Esophagus (tissue), 2 donors: Measurements from ENCODE around the gene MBNL1. TPM values are rescaled to one million over a fixed set of nuclear protein-coding genes. Genes with fewer than 3 reads are reported as not detected.
"Not testable (repeated sequence)": the region's sequence is repeated elsewhere in the genome, so short reads cannot be mapped to it uniquely, and the experiment has no call there.

ENCODE experiments used
- H3K27ac ChIP-seq, 2 donors: one replicate each; pipeline ENCODE4 v1.5.1; 2013; ENCODE audit warnings: low read depth in 2 of 2, mild to moderate bottlenecking in 2 of 2, inconsistent platforms in 1 of 2, low read length in 1 of 2, moderate library complexity in 1 of 2
- H3K27me3 ChIP-seq, 2 donors: one replicate each; pipeline ENCODE4 v1.6.1; 2013; ENCODE audit warnings: low read length in 2 of 2, control low read depth in 1 of 2, mild to moderate bottlenecking in 1 of 2; ENCODE audit not compliant: insufficient read depth in 2 of 2, control insufficient read depth in 1 of 2
- H3K36me3 ChIP-seq, 2 donors: one replicate each; pipeline ENCODE4 v1.6.1; 2013; ENCODE audit warnings: low read length in 1 of 2; ENCODE audit not compliant: control insufficient read depth in 2 of 2, insufficient read depth in 2 of 2
- H3K4me1 ChIP-seq, 2 donors: one replicate each; pipeline ENCODE4 v1.6.1; 2013; ENCODE audit warnings: low read length in 1 of 2; ENCODE audit not compliant: control insufficient read depth in 2 of 2, insufficient read depth in 2 of 2
- H3K4me3 ChIP-seq, 2 donors: one replicate each; pipeline ENCODE4 v1.5.1; 2013; ENCODE audit warnings: low read length in 2 of 2, mild to moderate bottlenecking in 2 of 2, low read depth in 1 of 2, moderate library complexity in 1 of 2
- H3K9me3 ChIP-seq, 2 donors: one replicate each; pipeline ENCODE4 v1.6.1; 2013; ENCODE audit warnings: mild to moderate bottlenecking in 2 of 2, low read depth in 1 of 2, low read length in 1 of 2, moderate library complexity in 1 of 2; ENCODE audit not compliant: control insufficient read depth in 2 of 2, insufficient read depth in 1 of 2
- WGBS, 2 donors: extraction: QIAGEN DNeasy Blood & Tissue Kit; methylation state at CpG; one replicate each; pipeline ENCODE4 v1.1.7; 2013; 5-methylcytosine and 5-hydroxymethylcytosine counted together
- polyA plus RNA-seq, 2 donors: library from polyadenylated mRNA; stranded (reverse); fragments of 200-250 nt; gene quantifications; one replicate each; pipeline ENCODE4 v1.2.3, GENCODE V29; 2013
- donor health status: healthy with polysubstance abuse.
- donor health status: Bipolar disorder and iron deficiency.

MBNL1 gene
- polyA plus RNA-seq, 2 donors: 23.6 to 28.6 TPM

GRCh38 chr3:152359385-152360248 lies 90.9 kb downstream of the MBNL1 start:
- H3K9me3 ChIP-seq: no peaks in the 10 kb centered on the region
- no peaks in the 10 kb centered on the region for H3K4me1 ChIP-seq
- no peaks in the 10 kb centered on the region for H3K36me3 ChIP-seq
- 36 to 43% methylated on average over 2 of the region's 2 CpGs for WGBS, 2 donors
- no peak overlapping the region for H3K4me3 ChIP-seq
- H3K27ac ChIP-seq: peak overlapping the region in 1 of 2 donors; percentile 3
- H3K27me3 ChIP-seq: no peaks in the 10 kb centered on the region

- Histone ChIP-seq H3K27ac (no peak overlapping the region), H3K27me3 (no peaks in the 10 kb centered on the region), H3K4me3 (no peak overlapping the region), H3K9me3 (no peaks in the 10 kb centered on the region), H3K4me1 (no peaks in the 10 kb centered on the region), H3K36me3 (no peaks in the 10 kb centered on the region)
- WGBS, 2 donors: 43 to 45% methylated on average over 2 of the region's 2 CpGs
Measured at GRCh38 chr3:152360302-152360701, 91.6 kb downstream of the MBNL1 start.

- Histone ChIP-seq H3K27me3 (no peaks in the 10 kb centered on the region), H3K9me3 (no peaks in the 10 kb centered on the region), H3K27ac (no peak overlapping the region), H3K4me1 (no peaks in the 10 kb centered on the region), H3K36me3 (no peaks in the 10 kb centered on the region), H3K4me3 (no peak overlapping the region)
- WGBS, 2 donors: 77 to 83% methylated on average over 1 of the region's 1 CpG
Measured at GRCh38 chr3:152360966-152361365, 92.2 kb downstream of the MBNL1 start.

GRCh38 chr3:152362086-152362485 lies 93.4 kb downstream of the MBNL1 start:
- Histone ChIP-seq H3K36me3 (no peaks in the 10 kb centered on the region), H3K27ac (no peak overlapping the region), H3K27me3 (no peaks in the 10 kb centered on the region), H3K4me3 (no peak overlapping the region), H3K4me1 (no peaks in the 10 kb centered on the region), H3K9me3 (no peaks in the 10 kb centered on the region)
- WGBS, 2 donors: 90 to 93% methylated on average over 5 of the region's 5 CpGs

GRCh38 chr3:152364237-152364636 lies 95.5 kb downstream of the MBNL1 start:
- no peaks in the 10 kb centered on the region for H3K4me1 ChIP-seq
- no peak overlapping the region for H3K4me3 ChIP-seq

GRCh38 chr3:152365126-152365525 lies 96.4 kb downstream of the MBNL1 start:
- no peak overlapping the region for H3K4me3 ChIP-seq
- H3K27ac ChIP-seq: no peak overlapping the region
- H3K36me3 ChIP-seq: no peaks in the 10 kb centered on the region
- H3K9me3 ChIP-seq: no peaks in the 10 kb centered on the region
- no peaks in the 10 kb centered on the region for H3K4me1 ChIP-seq
- no peaks in the 10 kb centered on the region for H3K27me3 ChIP-seq
- WGBS, 2 donors: 38 to 60% methylated on average over 2 of the region's 2 CpGs

More at GRCh38 chr3:152364237-152364636, 95.5 kb downstream of the MBNL1 start:
- no peaks in the 10 kb centered on the region for H3K36me3 ChIP-seq
- H3K27me3 ChIP-seq: no peaks in the 10 kb centered on the region
- H3K9me3 ChIP-seq: no peaks in the 10 kb centered on the region
- H3K27ac ChIP-seq: no peak overlapping the region

- Histone ChIP-seq H3K27me3 (no peaks in the 10 kb centered on the region), H3K27ac (no peak overlapping the region), H3K36me3 (no peaks in the 10 kb centered on the region), H3K9me3 (no peaks in the 10 kb centered on the region), H3K4me1 (no peaks in the 10 kb centered on the region), H3K4me3 (no peak overlapping the region)
- WGBS, 2 donors: 55 to 65% methylated on average over 4 of the region's 4 CpGs
Measured at GRCh38 chr3:152365766-152366593, 97.3 kb downstream of the MBNL1 start.

GRCh38 chr3:152367192-152367591 lies 98.5 kb downstream of the MBNL1 start:
- H3K27me3 ChIP-seq, H3K36me3 ChIP-seq, H3K27ac ChIP-seq, H3K4me1 ChIP-seq, H3K4me3 ChIP-seq, H3K9me3 ChIP-seq: not testable (repeated sequence)
- 77 to 78% methylated on average over 2 of the region's 2 CpGs for WGBS, 2 donors

- not testable (repeated sequence) for H3K4me1 ChIP-seq, H3K4me3 ChIP-seq, H3K27ac ChIP-seq
Measured at GRCh38 chr3:152372633-152373032, 103.9 kb downstream of the MBNL1 start.

More at GRCh38 chr3:152372633-152373032, 103.9 kb downstream of the MBNL1 start:
- not testable (repeated sequence) for H3K9me3 ChIP-seq, H3K36me3 ChIP-seq, H3K27me3 ChIP-seq
- 96% methylated on average over 6 of the region's 6 CpGs for WGBS, 2 donors
